ENCODE data around the gene LDHAL6A.

LDHAL6A gene

DNA sequence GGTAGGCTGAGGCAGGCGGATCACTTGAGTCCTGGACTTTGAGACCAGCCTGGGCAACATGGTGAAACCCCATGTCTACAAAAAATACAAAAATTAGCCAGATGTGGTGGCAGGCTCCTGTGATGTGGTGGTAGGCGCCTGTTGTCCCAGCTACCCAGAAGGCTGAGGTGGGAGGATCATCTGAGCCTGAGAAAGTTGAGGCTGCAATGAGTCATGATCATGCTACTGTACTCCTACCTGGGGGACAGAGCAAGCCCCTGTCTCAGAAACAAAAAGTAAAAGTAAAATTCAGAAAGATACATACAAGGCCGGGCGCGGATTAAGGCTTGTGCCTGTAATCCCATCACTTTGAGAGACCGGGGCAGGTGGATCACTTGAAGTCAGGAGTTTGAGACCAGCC lies 6.3 kb downstream of the LDHAL6A start:
- Histone ChIP-seq H3K27me3 (ENCODE audit: control insufficient read depth, insufficient read depth, low read length) (no peaks in the 10 kb centered on the region), H3K36me3 (ENCODE audit: control insufficient read depth, insufficient read depth, low read length) (no peaks in the 10 kb centered on the region), H3K4me1 (ENCODE audit: control insufficient read depth, insufficient read depth, low read length) (no peaks in the 10 kb centered on the region), H3K27ac (ENCODE audit: low read depth, low read length) (no peak overlapping the region), H3K4me3 (ENCODE audit: low read length) (no peak overlapping the region), H3K9ac (ENCODE audit: low read length) (no peak overlapping the region)

DNA sequence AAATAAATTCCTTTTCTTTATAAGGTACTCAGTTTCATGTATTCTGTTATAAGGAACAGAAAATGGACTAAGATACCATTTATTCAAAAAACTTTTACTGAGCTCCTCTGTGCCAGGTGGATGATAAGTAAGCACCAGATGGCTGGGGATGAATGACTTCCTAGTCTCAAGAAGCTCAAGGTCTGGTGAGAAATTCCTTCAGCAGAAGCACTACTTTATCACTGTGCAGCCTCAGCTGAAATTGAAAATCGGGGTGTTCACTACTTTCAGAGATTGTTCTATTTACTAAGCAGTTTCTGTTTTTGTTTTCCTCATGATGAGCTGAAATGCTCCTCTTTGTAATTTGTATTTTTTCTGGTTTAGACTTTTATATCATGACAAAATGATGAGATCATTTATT lies 7.8 kb downstream of the LDHAL6A start:
- H3K27ac ChIP-seq (ENCODE audit: low read depth, low read length): no peak overlapping the region
- no peak overlapping the region for H3K9ac ChIP-seq (ENCODE audit: low read length)
- H3K36me3 ChIP-seq (ENCODE audit: control insufficient read depth, insufficient read depth, low read length): no peaks in the 10 kb centered on the region
- H3K27me3 ChIP-seq (ENCODE audit: control insufficient read depth, insufficient read depth, low read length): no peaks in the 10 kb centered on the region
- H3K4me3 ChIP-seq (ENCODE audit: low read length): no peak overlapping the region
- H3K4me1 ChIP-seq (ENCODE audit: control insufficient read depth, insufficient read depth, low read length): no peaks in the 10 kb centered on the region

DNA sequence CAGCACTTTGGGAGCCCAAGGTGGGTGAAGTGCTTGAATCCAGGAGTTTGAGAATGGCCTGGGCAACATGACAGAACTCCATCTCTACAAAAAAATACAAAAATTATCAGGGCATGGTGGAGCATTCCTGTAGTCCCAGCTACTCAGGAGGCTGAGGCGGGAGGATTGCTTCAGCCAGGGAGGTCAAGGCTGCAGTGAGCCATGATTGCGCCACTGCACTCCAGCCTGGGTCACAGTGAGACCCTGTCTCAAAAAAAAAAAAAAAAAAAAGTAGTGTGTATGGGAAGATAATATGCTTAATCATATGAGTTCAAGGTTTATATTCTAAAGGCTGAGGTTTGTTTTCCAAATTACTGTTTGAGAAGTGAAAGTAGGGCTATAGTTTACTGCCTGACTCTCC lies 10.7 kb downstream of the LDHAL6A start:
- Histone ChIP-seq H3K27me3 (ENCODE audit: control insufficient read depth, insufficient read depth, low read length) (no peaks in the 10 kb centered on the region), H3K4me1 (ENCODE audit: control insufficient read depth, insufficient read depth, low read length) (no peaks in the 10 kb centered on the region), H3K4me3 (ENCODE audit: low read length) (no peak overlapping the region), H3K36me3 (ENCODE audit: control insufficient read depth, insufficient read depth, low read length) (no peaks in the 10 kb centered on the region), H3K27ac (ENCODE audit: low read depth, low read length) (no peak overlapping the region), H3K9ac (ENCODE audit: low read length) (no peak overlapping the region)

DNA sequence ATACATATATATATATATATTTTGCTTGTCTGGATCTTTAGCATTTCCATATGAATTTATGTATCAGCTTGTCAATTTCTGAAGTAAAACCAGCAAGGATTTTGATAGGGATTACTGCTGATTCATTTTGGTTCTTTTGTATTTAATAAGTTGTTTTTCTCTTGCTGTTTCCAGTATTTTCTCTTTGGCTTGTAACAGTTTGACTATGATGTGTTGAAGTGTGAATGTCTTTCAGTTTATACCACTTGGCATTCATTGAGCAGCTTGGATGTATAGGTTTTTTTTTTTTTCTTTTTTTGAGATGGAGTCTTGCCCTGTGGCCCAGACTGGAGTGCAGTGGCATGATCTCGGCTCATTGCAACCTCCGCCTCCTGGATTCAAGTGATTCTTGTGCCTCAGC lies 12.4 kb downstream of the LDHAL6A start:
- Histone ChIP-seq H3K36me3 (ENCODE audit: control insufficient read depth, insufficient read depth, low read length) (no peaks in the 10 kb centered on the region), H3K9ac (ENCODE audit: low read length) (no peak overlapping the region), H3K4me1 (ENCODE audit: control insufficient read depth, insufficient read depth, low read length) (no peaks in the 10 kb centered on the region), H3K27ac (ENCODE audit: low read depth, low read length) (no peak overlapping the region), H3K4me3 (ENCODE audit: low read length) (no peak overlapping the region), H3K27me3 (ENCODE audit: control insufficient read depth, insufficient read depth, low read length) (no peaks in the 10 kb centered on the region)

DNA sequence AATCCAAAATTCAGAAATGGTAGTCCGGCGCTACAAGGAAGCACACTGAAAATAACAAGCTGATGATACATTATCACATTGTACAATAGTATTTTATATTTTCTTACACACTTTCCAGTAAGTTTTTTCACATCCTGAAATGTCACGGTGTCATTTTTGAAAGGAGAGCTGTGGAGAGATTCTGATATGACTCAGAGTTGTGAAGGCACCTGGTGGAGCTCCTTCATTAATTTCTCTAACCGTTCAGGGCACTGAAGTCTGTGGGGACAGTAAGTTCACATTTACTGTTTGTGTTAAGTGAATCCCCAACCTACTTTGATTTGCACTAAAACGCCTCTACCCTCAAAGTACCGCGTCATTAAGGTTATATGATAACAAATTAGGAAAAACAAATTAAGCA lies 13.3 kb downstream of the LDHAL6A start:
- H3K9ac ChIP-seq (ENCODE audit: low read length): no peak overlapping the region
- H3K36me3 ChIP-seq (ENCODE audit: control insufficient read depth, insufficient read depth, low read length): no peaks in the 10 kb centered on the region
- no peaks in the 10 kb centered on the region for H3K4me1 ChIP-seq (ENCODE audit: control insufficient read depth, insufficient read depth, low read length)
- no peaks in the 10 kb centered on the region for H3K27me3 ChIP-seq (ENCODE audit: control insufficient read depth, insufficient read depth, low read length)
- no peak overlapping the region for H3K27ac ChIP-seq (ENCODE audit: low read depth, low read length)
- H3K4me3 ChIP-seq (ENCODE audit: low read length): no peak overlapping the region

DNA sequence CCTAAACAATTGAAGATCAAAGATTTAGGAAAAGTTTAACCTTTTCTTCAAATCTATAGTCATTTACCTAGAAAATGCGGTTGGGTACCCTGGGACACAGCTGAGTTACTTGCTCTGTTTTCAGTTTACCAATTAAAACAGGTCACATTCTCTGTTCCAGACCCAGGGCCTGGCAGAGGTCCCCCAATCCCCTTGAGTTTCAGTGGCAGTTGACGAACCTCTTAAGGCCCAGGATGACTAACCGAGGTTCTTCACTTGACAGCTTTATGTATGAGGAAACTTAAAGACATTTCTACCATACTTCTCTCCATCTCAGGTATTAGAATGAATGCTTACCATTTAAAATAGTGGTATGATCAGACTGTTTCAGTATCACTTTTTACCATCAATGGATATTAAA lies 16.3 kb downstream of the LDHAL6A start:
- Histone ChIP-seq H3K27ac (ENCODE audit: low read depth, low read length) (no peak overlapping the region), H3K9ac (ENCODE audit: low read length) (no peak overlapping the region), H3K36me3 (ENCODE audit: control insufficient read depth, insufficient read depth, low read length) (no peaks in the 10 kb centered on the region), H3K4me3 (ENCODE audit: low read length) (no peak overlapping the region), H3K27me3 (ENCODE audit: control insufficient read depth, insufficient read depth, low read length) (no peaks in the 10 kb centered on the region), H3K4me1 (ENCODE audit: control insufficient read depth, insufficient read depth, low read length) (no peaks in the 10 kb centered on the region)

DNA sequence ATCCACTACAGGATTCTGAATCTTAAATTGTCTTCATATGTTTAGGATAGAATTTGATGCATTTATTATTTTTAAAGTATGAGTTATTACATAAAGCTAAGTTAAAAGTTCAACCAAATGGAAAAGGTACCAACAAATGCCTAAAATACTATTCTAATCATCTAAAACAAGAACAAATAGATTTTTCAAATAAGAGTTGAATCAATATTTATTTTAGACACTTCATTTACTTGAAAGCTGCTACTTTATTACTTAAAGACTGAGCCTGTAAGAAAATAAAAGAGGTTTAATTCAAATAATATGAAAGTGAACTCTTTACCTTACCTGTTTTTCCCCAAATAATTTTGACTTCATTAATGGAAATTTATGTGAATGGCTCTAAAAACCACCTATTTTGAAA lies 16.9 kb downstream of the LDHAL6A start:
- H3K9ac ChIP-seq (ENCODE audit: low read length): no peak overlapping the region
- H3K27ac ChIP-seq (ENCODE audit: low read depth, low read length): no peak overlapping the region
- no peaks in the 10 kb centered on the region for H3K27me3 ChIP-seq (ENCODE audit: control insufficient read depth, insufficient read depth, low read length)
- no peak overlapping the region for H3K4me3 ChIP-seq (ENCODE audit: low read length)
- H3K4me1 ChIP-seq (ENCODE audit: control insufficient read depth, insufficient read depth, low read length): no peaks in the 10 kb centered on the region
- no peaks in the 10 kb centered on the region for H3K36me3 ChIP-seq (ENCODE audit: control insufficient read depth, insufficient read depth, low read length)

DNA sequence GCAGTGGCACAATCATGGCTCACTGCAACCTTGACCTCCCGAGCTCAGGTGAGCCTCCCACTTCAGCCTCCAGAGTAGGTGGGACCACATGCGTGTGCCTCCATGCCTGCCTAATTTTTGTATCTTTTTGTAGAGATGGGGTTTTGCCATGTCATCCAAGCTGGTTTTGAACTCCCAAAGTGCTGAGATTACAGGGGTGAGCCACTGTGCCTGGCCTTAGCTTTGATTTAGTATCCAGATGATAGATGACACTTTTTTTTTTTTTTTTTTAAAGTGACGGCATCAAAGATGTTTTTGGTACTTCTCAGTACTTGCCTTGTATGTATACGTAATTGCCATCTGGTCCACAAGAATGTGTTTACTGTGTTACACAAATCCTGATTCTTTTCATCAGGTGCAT lies 23.4 kb downstream of the LDHAL6A start:
- H3K4me3 ChIP-seq (ENCODE audit: low read length): no peak overlapping the region
- H3K27me3 ChIP-seq (ENCODE audit: control insufficient read depth, insufficient read depth, low read length): no peaks in the 10 kb centered on the region
- peaks cover 28% of the 10 kb centered on the region for H3K36me3 ChIP-seq (ENCODE audit: control insufficient read depth, insufficient read depth, low read length)
- no peak overlapping the region for H3K27ac ChIP-seq (ENCODE audit: low read depth, low read length)
- H3K9ac ChIP-seq (ENCODE audit: low read length): no peak overlapping the region
- H3K4me1 ChIP-seq (ENCODE audit: control insufficient read depth, insufficient read depth, low read length): no peaks in the 10 kb centered on the region

DNA sequence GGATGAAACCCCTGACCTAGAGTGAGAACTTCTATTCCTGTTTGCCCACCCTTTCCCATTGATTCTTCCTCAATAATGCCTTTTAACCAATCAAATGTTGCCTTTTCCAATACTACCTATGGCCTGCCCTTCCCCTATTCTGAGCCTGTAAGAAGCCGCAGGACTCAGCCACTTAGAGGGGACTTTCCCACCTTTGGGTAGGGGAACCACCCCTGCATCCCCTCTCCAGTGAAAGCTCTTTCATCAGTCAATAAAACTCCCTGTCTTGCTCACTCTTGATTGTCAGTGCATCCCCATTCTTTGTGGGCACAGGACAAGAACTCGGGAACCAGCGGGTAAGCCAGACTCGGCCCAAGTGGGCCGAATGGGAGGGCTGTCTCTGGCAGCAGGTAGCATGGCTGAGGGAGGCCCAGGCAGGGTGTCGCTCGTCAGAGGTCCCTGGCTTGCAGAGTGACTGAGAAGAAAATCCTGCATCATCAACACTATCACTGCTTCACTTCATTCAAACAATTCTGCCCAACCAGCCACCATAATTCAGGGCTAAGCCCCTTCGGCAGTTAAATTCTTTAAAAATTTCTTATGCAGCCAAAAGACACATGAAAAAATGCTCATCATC lies 30.4 kb downstream of the LDHAL6A start:
- Histone ChIP-seq H3K4me3 (ENCODE audit: low read length) (no peak overlapping the region), H3K9ac (ENCODE audit: low read length) (no peak overlapping the region), H3K36me3 (ENCODE audit: control insufficient read depth, insufficient read depth, low read length) (peaks cover 26% of the 10 kb centered on the region), H3K27me3 (ENCODE audit: control insufficient read depth, insufficient read depth, low read length) (no peaks in the 10 kb centered on the region), H3K27ac (ENCODE audit: low read depth, low read length) (no peak overlapping the region), H3K4me1 (ENCODE audit: control insufficient read depth, insufficient read depth, low read length) (no peaks in the 10 kb centered on the region)

DNA sequence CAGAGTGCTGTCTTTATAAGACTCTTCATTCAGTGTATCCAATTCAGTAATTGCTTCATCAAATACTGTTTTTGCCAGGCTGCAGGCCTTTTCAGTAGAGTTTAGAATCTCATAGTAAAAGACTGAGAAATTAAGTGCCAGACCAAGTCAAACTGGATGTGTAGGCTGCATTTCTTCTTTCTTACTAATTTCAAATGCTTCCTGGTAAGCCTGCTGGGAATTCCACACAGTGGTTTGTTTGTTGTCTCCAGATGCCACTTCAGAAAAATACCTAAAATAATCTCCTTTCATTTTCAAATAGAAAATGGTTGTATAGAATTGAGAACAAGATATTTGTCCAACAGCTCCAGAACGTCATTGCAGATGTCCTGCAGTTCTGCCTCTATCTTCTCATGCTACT lies 34.7 kb downstream of the LDHAL6A start:
- Histone ChIP-seq H3K36me3 (ENCODE audit: control insufficient read depth, insufficient read depth, low read length) (peaks cover 17% of the 10 kb centered on the region), H3K27ac (ENCODE audit: low read depth, low read length) (no peak overlapping the region), H3K9ac (ENCODE audit: low read length) (no peak overlapping the region)

DNA sequence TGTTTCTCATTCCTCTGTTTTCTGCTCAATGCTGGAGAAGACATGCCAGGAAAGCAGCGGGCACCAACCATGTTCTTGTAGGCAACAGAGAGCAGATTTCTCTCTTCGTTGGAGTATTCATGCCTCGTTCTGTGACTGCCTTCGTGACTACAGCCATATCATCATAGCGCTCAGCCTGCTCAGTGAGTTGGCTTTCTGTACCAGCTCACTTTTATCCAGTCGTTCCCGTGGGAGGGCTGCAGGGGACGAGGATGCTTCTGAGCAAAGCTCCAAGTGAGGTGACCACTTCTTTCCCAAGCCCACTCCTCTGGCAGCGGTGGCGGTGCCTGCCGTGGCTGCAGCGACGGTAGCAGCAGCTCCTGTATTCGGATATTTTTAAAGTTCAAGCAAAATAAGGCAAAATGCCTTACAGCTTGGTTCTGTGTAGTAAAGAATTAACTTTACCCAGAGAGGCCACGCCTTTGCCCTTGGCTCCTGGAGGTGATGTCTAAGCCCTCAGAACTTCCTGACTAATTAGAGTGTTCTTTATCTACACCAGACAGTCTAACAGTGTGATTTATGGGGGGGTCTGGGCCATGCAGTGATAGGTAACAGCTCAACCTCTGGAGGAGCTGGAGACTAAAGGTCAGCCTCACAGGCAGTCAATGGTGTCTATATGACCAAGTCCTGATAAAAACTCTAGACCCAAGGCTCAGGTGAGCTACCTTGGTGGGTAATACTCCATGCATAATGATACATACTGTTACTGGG lies 35.3 kb downstream of the LDHAL6A start:
- H3K9ac ChIP-seq (ENCODE audit: low read length): no peak overlapping the region
- H3K36me3 ChIP-seq (ENCODE audit: control insufficient read depth, insufficient read depth, low read length): peaks cover 14% of the 10 kb centered on the region
- no peaks in the 10 kb centered on the region for H3K4me1 ChIP-seq (ENCODE audit: control insufficient read depth, insufficient read depth, low read length)
- no peak overlapping the region for H3K4me3 ChIP-seq (ENCODE audit: low read length)
- no peaks in the 10 kb centered on the region for H3K27me3 ChIP-seq (ENCODE audit: control insufficient read depth, insufficient read depth, low read length)
- no peak overlapping the region for H3K27ac ChIP-seq (ENCODE audit: low read depth, low read length)

More for the DNA sequence above, 34.7 kb downstream of the LDHAL6A start:
- H3K4me1 ChIP-seq (ENCODE audit: control insufficient read depth, insufficient read depth, low read length): no peaks in the 10 kb centered on the region
- no peaks in the 10 kb centered on the region for H3K27me3 ChIP-seq (ENCODE audit: control insufficient read depth, insufficient read depth, low read length)
- H3K4me3 ChIP-seq (ENCODE audit: low read length): no peak overlapping the region

DNA sequence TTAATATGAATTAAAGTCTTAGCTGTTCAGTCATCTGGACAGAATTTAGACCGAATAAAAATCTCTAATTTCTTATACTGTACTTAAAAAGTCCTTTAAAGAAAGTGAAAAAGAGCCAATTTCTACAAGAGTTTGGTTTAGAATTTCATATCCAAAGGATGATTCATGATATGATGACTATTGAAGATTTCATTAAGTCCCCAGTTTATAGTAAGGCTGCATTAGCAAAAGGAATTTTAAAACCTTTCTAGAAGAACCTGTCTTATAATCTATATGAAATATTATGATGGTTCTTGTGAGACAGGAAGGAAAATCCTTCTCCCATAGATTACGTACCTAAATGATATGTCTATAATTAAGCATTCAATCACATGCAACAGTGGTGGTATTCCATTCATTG lies 36.3 kb downstream of the LDHAL6A start:
- Histone ChIP-seq H3K4me3 (ENCODE audit: low read length) (no peak overlapping the region), H3K36me3 (ENCODE audit: control insufficient read depth, insufficient read depth, low read length) (peaks cover 12% of the 10 kb centered on the region), H3K4me1 (ENCODE audit: control insufficient read depth, insufficient read depth, low read length) (no peaks in the 10 kb centered on the region), H3K27ac (ENCODE audit: low read depth, low read length) (no peak overlapping the region), H3K9ac (ENCODE audit: low read length) (no peak overlapping the region), H3K27me3 (ENCODE audit: control insufficient read depth, insufficient read depth, low read length) (no peaks in the 10 kb centered on the region)

DNA sequence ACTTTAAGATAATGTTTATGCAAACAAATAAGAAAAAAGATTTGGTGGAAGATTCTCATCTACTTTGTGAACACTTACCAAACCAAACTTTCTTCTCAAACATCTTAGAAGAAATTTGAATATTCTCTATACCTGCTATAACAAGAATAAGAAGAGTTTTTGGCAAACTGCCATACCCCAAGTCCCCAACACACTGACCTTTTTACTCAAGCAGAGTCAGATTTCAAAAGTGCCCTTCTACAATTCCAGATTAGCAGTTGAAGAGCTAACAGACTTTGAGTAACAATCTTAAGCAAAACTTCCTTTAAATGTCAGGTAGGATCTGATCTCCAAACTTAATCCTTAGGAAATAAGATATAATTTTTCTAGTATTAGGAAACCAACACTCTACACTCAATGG lies 37.2 kb downstream of the LDHAL6A start:
- Histone ChIP-seq H3K36me3 (ENCODE audit: control insufficient read depth, insufficient read depth, low read length) (peaks cover 12% of the 10 kb centered on the region), H3K9ac (ENCODE audit: low read length) (no peak overlapping the region), H3K4me1 (ENCODE audit: control insufficient read depth, insufficient read depth, low read length) (no peaks in the 10 kb centered on the region), H3K4me3 (ENCODE audit: low read length) (no peak overlapping the region), H3K27me3 (ENCODE audit: control insufficient read depth, insufficient read depth, low read length) (no peaks in the 10 kb centered on the region), H3K27ac (ENCODE audit: low read depth, low read length) (no peak overlapping the region)

All from rectal smooth muscle tissue (tissue), 1 donor.